GM19351 (cell line): ENCODE data around the gene LIFR.

ENCODE experiments used
- ATAC-seq: cut with Tn5 transposase; IDR thresholded peaks from one replicate; pipeline ENCODE4 v1.9.1; 2021; ENCODE audit warnings: mild to moderate bottlenecking, moderate library complexity; ENCODE audit not compliant: unreplicated experiment

LIFR gene

DNA sequence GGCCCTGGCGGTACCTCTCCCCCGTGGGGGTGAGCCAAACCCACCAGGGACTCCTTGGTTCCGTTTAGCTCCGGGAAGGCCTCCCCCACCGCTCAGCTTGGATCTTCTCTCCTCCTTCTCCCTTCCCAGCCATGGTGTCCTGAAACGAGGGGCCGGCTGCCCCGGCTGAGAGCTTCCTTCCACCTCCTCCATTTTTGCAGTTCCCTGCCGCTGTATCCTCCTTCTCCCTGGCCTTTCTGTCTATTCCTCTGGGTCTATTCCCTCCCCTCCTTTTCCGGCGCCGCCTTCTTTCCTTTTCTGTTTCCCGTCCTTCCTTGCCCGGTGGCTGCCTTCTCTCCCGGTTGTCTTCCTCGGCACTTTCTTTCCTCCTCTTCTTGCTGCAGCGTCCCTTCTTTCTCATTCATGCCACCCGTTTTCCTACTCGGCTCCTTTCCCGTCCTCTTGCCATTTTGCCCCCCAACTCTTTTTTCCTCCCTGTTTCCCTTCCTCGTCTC is 110.4 kb downstream of the LIFR start:
- ATAC-seq, result no peak

DNA sequence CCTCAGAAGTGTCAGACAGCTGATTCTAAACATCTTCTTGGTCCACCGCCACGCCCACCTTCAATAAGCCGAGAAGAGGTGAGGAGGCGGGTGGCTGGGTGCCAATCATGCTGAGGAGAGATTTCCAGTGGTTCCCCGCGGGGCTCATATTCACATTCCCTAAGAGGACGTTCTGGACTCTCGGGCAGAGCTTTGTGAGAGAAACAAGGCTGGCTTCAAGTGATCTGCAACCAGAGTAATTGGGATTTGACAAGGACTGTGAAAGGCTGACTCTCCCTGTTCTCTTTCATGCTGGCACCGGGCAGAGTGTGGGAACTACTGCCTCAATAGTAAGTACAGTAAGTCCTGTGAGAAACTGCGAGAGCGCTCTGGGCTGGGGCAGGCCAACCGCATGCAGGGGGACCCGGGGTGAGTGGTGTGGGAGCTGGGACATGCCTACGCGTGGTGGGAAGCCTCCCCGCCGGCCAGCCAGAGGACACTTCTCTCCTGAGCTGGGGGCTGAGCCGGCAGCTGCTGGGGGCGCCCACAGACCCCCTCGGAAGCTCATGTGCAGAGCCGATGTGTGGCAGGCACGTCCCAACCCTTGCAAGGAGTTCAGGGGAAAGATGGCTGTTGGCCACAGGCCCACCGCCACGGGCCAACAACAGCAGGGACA is 110.9 kb downstream of the LIFR start:
- no peak for ATAC-seq

- ATAC-seq, result no peak
These were observed 113.1 kb downstream of the LIFR start for GRCh38 chr5:38443390-38443789.

GRCh38 chr5:38442247-38442573 is 114.2 kb downstream of the LIFR start:
- ATAC-seq, result no peak

GRCh38 chr5:38441453-38442246 is 114.8 kb downstream of the LIFR start:
- peak; percentile 99 for ATAC-seq

- no peak for ATAC-seq
These were observed 117.7 kb downstream of the LIFR start for GRCh38 chr5:38438757-38439156.

DNA sequence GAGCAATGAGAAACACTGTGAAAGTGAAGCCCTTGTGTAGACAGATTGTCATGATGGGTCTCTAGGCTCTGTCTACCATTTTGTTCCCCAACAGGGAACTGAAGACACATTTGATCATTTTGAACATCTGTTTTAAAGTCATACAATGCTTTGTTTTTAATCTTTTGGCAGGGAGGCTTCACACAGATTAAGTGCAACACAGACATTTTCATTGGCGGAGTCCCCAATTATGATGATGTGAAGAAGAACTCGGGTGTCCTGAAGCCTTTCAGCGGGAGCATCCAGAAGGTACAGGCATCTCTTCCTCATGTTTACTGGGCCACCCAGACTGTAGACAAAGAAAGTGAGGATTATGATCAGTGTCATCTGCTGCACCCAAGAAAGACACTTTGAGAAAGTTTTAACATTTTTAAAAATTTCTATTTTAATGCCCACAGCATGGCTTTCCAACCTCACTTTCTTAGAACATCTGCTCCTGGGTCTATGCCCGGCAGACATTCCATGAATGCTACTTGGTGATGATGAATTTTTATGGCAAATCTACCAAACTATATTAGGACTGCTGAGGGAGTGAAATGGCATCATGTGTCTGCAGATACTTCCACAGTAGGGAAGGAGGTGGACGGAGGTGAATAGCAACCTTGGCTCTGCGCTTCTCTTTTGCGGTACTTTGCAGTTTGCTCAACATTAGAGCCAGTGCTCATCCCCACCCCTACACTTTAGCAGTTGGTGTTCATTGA is 121.3 kb downstream of the LIFR start:
- no peak for ATAC-seq

- no peak for ATAC-seq
These were observed 123.1 kb downstream of the LIFR start for GRCh38 chr5:38433160-38433861.

DNA sequence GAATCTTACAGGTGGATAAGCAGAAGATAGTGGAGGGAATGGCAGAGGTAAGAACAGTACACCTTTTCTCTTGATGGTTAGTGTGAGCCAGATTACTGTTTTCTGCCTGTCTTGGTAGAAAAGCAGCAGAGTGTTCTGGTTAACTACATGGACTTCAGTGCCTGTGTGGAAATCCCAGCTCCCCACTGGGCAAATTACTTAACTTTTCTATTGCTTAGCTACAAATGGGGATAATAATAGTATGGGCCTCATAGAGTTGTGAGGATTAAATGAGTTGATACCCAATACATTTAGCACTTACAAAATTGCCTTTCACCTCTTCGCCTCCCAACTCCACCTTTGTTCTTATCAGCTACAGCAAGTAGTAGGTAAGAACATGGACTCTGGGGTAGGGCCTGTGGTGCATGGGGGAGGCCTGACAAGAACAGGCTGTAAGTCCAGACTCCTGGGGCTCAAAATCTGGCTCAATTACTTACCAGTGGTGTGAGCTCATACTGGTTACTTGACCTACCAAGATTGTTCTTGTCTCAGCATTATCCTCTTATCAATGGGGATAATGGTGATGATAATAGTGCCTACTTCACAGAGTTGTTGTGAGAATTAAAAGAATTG is 125.1 kb downstream of the LIFR start:
- ATAC-seq, result no peak

GRCh38 chr5:38426986-38427950 is 129.2 kb downstream of the LIFR start:
- no peak for ATAC-seq

DNA sequence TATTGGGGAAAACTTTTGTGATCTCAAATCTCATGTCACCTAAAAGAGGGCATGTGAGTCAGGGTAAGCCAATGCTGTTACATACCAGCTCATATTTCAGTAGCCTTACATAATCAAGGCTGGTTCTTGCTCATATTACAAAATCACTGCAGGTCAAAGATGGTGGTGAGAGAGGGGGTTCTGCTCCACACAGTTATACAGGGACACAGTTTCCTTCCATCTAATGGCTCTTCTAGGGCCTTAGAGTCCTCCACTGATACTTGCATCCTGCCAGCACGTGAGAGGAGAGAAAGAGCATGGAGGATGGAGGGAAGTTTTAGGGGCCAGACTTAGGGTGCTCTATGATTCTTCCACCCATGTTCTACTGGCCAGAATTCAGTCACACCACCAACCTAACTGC is 130.0 kb downstream of the LIFR start:
- ATAC-seq, result no peak
